Brain microvascular endothelial cell (primary cell): Measurements from ENCODE around the gene YWHAE.

ENCODE experiments used
- DNase-seq: peaks from one replicate; pipeline ENCODE4 v3.0.0-alpha.2; 2020
- H3K27ac ChIP-seq: fragments of 250-450 bp; sonication (Bioruptor Pico); 2 replicates; pipeline ENCODE4 v1.5.1; 2020; ENCODE audit warnings: mild to moderate bottlenecking, moderate library complexity
- H3K27me3 ChIP-seq: fragments of 250-450 bp; sonication (Bioruptor Pico); replicated peaks from 2 replicates; pipeline ENCODE4 v1.5.1; 2020; ENCODE audit warnings: mild to moderate bottlenecking
- H3K36me3 ChIP-seq: fragments of 250-450 bp; sonication (Bioruptor Pico); replicated peaks from 2 replicates; pipeline ENCODE4 v1.5.1; 2020; ENCODE audit warnings: mild to moderate bottlenecking
- H3K4me3 ChIP-seq: 2 replicates; pipeline ENCODE4 v1.5.1; 2011; ENCODE audit warnings: low read depth, mild to moderate bottlenecking, control low read depth, low read length, moderate library complexity
- in situ Hi-C: cut with HindIII; loops from 2 replicates; pipeline ENCODE4 v1.10.0; 2017; ENCODE audit warnings: low sequenced_read_pairs, low pct_ligation_motif_present
- TF ChIP-seq, protein P1 (sequence below): IDR thresholded peaks from 2 replicates; pipeline ENCODE4 v1.5.1; 2011; ENCODE audit warnings: low read depth, mild to moderate bottlenecking, moderate library complexity, low read length, control low read depth, inconsistent platforms; ENCODE audit errors: missing control alignments

YWHAE gene

DNA sequence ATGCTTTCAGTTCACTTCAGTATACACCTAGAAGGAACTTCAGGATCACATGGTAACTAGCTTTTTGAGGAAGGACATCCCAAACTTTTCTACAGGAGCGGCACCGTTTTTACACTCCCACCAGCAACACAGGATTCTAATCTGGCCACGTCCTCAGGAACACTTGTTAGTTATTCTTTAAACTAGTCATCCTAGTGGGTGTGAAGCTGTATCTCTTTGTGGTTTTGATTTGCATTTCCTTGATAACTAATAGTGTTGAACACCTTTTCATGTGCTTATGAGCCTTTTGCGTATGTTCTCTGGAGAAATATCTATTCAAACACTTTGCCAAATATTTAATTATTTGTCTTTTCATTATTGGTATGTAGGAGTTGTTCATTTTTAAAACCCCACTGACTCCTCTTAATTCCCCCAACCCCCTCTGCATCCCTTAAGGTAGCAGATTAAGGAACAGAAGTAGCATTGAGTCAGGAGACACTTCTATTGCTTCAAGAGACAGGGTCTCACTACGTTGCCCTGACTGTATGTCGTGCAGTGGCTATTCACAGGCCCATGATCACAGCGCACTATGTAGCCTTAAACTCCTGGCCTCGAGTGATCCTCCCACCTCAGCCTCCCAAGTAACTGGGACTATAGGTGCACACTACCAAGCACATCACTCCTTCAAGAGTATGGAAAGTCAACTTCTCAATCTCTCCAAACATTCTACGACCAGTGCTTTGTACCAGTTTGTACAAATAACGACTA lies 25.4 kb downstream of the YWHAE start:
- TF ChIP-seq, protein P1, sequence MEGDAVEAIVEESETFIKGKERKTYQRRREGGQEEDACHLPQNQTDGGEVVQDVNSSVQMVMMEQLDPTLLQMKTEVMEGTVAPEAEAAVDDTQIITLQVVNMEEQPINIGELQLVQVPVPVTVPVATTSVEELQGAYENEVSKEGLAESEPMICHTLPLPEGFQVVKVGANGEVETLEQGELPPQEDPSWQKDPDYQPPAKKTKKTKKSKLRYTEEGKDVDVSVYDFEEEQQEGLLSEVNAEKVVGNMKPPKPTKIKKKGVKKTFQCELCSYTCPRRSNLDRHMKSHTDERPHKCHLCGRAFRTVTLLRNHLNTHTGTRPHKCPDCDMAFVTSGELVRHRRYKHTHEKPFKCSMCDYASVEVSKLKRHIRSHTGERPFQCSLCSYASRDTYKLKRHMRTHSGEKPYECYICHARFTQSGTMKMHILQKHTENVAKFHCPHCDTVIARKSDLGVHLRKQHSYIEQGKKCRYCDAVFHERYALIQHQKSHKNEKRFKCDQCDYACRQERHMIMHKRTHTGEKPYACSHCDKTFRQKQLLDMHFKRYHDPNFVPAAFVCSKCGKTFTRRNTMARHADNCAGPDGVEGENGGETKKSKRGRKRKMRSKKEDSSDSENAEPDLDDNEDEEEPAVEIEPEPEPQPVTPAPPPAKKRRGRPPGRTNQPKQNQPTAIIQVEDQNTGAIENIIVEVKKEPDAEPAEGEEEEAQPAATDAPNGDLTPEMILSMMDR = no peak
- in situ Hi-C loops = no loop called here
- DNase-seq = no peak
- Histone ChIP-seq H3K27me3 (no peaks in the 10 kb centered on the region), H3K36me3 (peaks cover 3% of the 10 kb centered on the region), H3K4me3 (no peak overlapping the region), H3K27ac (no peak overlapping the region)

DNA sequence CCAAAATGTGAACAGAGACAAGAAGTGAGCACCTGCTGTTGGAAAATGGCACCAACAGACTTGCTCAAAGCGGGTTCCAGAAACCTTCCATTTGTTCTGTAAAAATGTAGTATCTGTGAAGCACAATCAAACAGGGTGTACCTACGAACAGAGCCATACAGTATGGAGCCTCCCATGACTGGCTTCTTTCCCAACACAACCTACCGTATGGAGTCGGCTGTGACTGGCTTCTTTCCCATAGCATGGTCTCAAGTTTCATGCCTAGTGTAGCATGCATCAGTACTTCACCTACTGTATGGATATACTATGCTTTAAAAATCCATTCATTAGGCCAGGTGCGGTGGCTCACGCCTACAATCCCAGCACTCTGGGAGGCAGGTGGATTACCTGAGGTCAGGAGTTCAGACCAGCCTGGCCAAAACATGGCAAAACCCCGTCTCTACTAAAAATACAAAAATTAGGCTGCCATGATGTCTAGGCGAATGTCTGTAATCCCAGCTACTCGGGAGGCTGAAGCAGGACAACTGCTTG lies 26.2 kb downstream of the YWHAE start:
- DNase-seq = no peak
- no peak overlapping the region for H3K4me3 ChIP-seq
- H3K27ac ChIP-seq = no peak overlapping the region
- peaks cover 3% of the 10 kb centered on the region for H3K36me3 ChIP-seq
- TF ChIP-seq, protein P1 = no peak
- in situ Hi-C loops = no loop called here
- no peaks in the 10 kb centered on the region for H3K27me3 ChIP-seq

DNA sequence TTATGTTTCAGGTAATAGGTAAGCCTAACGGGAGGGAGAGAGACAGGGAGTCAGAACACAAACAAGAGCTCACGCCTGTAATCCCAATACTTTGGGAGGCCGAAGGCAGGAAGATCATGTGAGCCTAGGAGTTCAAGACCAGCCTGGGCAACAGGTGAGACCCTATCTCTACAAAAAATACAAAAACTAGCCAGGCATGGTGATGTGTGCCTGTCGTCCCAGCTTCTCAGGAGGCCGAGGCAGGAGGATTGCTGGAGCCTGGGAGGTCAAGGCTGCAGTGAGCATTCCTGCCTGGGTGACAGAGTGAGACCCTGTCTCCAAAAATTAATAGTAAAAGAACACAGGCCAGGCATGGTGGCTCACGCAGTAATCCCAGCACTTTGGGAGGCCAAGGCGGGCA lies 27.4 kb downstream of the YWHAE start:
- Histone ChIP-seq H3K27ac (no peak overlapping the region), H3K36me3 (peaks cover 3% of the 10 kb centered on the region), H3K4me3 (no peak overlapping the region), H3K27me3 (no peaks in the 10 kb centered on the region)
- no peak for DNase-seq
- in situ Hi-C loops = no loop called here
- TF ChIP-seq, protein P1 = no peak

DNA sequence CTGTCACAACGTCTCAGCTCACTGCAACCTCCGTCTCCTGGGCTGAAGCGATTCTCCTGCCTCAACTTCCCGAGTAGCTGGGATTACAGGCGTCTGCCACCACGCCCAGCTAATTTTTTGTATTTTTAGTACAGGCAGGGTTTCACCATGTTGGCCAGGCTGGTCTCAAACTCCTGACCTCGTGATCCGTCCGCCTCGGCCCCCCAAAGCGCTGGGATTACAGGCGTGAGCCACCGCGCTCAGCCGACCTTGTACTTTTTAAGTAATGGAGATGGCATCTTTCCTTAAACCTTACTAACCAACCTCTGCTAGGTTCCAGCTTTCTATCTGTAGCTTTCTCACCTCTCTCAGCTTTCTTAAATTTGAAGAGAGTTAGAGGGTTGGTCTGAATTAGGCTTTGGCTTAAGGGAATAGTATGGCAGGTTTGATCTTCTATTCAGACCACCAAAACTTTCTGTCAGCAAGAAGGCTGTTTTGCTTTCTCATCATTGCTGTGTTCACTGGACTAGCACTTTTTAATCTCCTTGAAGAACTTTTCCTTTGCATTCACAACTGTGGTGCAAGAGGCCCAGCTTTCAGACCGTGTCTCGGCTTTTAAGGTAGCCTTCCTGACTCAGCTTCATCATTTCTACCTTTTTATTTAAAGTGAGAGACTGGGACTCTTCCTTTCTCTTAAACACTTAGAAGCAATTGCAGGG lies 28.0 kb downstream of the YWHAE start:
- H3K27ac ChIP-seq = no peak overlapping the region
- H3K36me3 ChIP-seq = peaks cover 5% of the 10 kb centered on the region
- TF ChIP-seq, protein P1 = no peak
- H3K27me3 ChIP-seq = no peaks in the 10 kb centered on the region
- no peak for DNase-seq
- H3K4me3 ChIP-seq = no peak overlapping the region
- in situ Hi-C loops = no loop called here

DNA sequence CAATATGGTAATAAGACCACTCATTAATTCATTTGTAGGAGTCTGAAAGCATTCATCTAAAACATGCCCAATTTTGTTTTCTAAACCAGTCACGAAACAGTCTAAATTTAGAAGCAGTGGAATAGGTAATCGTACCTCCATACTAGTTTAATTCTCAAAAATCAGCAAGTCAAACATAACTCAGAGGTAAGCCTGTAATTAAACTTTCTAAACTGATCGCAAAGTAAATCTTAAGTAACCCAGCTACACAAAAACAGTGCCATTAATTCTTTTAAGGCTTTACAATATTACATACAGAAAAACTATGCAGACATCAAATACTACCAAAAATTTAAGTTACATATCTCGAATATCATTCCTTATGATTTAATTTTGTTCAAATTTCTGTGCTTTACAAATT lies 31.4 kb downstream of the YWHAE start:
- no peak overlapping the region for H3K4me3 ChIP-seq
- H3K27ac ChIP-seq = no peak overlapping the region
- TF ChIP-seq, protein P1 = no peak
- in situ Hi-C loops = no loop called here
- H3K36me3 ChIP-seq = peaks cover 12% of the 10 kb centered on the region
- DNase-seq = no peak
- no peaks in the 10 kb centered on the region for H3K27me3 ChIP-seq
